ENCODE data around the gene SEMA4B.

Gene SEMA4B

GRCh38 chr15:90189781-90190467, 11.2 kb upstream of the SEMA4B start:
- peaks cover 28% of the 10 kb centered on the region for H3K4me1 Mint-ChIP-seq (ENCODE audit: low read depth)
- no peaks in the 10 kb centered on the region for H3K27me3 Mint-ChIP-seq
- no peaks in the 10 kb centered on the region for H3K9me3 Mint-ChIP-seq
- no peak for DNase-seq
- no peak overlapping the region for H3K4me3 Mint-ChIP-seq
- H3K27ac Mint-ChIP-seq, result no peak overlapping the region
- H3K36me3 Mint-ChIP-seq (ENCODE audit: low read depth), result no peaks in the 10 kb centered on the region

DNA sequence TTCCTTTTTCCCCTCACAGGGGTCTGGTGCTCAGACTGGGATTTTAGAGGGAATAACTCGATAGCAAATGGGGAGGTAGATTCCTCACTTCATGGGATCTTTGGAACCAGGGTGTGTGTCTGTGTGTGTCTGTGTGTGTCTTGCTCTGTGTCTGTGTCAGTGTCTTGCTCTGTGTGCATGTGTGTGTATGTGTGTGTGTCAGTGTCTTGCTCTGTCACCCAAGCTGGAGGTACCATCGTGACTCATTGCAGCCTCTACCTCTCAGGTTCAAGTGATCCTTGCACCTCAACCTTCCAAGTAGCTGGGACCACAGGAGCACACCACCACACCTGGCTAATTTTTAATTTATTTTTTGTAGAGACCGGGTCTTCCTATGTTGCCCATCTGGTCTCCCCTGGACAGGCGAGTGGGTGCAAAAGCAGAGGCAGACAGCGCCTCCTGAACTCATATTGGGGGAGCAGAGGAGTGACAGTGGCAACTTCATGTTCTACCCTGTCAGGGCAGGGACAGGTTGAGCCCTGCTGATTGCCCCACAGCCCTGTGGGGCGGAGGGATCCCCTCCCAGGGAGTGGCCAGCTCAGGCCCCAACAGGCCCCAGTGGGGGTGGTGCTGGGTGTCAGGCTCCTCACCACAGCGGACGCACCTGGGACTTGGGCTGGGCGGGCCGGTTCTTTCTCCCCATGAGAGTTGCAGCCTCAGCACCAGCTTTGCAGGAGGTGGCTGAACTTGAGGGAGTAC, 10.4 kb upstream of the SEMA4B start:
- Mint-ChIP-seq H3K27ac (no peak overlapping the region), H3K27me3 (no peaks in the 10 kb centered on the region), H3K4me3 (no peak overlapping the region), H3K4me1 (ENCODE audit: low read depth) (peaks cover 23% of the 10 kb centered on the region), H3K36me3 (ENCODE audit: low read depth) (no peaks in the 10 kb centered on the region), H3K9me3 (no peaks in the 10 kb centered on the region)
- no peak for DNase-seq

DNA sequence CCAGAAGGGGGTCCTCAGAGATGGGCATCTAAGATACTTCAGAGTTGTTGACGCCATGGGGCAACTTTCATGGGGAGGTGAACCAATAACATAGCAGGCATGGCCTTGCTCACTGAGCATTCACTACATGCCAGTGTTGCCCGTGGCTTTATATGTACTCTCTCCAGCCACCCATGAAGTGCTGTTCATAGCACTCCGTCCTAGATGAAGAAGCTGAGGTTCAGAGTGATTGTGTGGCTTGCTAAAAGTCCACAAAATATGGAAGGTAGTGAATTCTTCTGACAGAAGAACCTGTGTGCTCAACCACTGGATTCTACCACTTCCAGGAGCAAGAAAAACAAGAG, 9.8 kb upstream of the SEMA4B start:
- Mint-ChIP-seq H3K4me1 (ENCODE audit: low read depth) (peaks cover 23% of the 10 kb centered on the region), H3K36me3 (ENCODE audit: low read depth) (no peaks in the 10 kb centered on the region), H3K27me3 (no peaks in the 10 kb centered on the region), H3K4me3 (no peak overlapping the region), H3K9me3 (no peaks in the 10 kb centered on the region), H3K27ac (peak overlapping the region; percentile 18)
- DNase-seq, result no peak

- Mint-ChIP-seq H3K4me1 (ENCODE audit: low read depth) (peaks cover 23% of the 10 kb centered on the region), H3K4me3 (peak overlapping the region; percentile 4), H3K9me3 (no peaks in the 10 kb centered on the region), H3K27ac (peak overlapping the region; percentile 34), H3K27me3 (no peaks in the 10 kb centered on the region), H3K36me3 (ENCODE audit: low read depth) (no peaks in the 10 kb centered on the region)
- DNase-seq, result peak; percentile 54
These were observed 9.2 kb upstream of the SEMA4B start for GRCh38 chr15:90191794-90192509.

DNA sequence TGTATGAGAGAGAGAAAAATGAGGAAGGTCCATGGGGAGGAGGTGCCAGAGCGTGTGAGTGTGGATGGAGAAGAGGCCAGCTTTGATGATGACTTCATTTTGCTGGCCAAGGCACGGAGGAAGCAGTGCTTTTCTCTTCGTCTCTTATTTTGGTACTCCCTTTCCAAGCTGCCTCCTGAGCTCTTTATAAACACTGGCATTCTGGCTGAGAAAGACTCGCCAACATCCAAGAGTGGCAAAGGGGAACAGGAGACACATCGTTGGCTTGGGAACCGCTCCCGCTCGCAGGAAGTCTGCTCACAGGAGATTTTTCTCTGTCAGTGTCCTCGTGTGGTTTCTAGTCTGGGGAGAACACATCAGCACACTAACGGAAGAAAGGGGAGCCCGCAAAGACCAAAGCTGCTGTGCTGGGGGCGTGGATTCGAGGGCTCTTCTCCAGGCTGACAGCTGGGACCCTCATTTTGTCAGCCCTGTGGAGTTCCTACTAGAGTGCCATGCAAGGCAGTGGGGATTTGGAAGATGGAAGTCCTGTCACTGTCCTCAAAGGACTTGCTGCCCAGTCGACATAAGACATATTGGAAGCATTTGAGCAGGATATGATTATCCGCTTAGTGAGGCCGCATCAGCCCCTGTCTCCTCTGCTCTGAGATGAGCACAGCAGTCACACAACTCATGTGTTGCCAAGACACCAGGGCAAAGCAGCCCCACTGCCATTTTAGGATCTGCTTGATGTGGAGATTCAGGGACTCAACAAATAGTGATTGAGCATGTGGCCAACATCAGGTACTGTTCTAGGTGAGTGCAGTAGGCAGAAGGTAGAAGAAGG, 8.0 kb upstream of the SEMA4B start:
- H3K27me3 Mint-ChIP-seq, result no peaks in the 10 kb centered on the region
- peak overlapping the region; percentile 6 for H3K27ac Mint-ChIP-seq
- no peaks in the 10 kb centered on the region for H3K9me3 Mint-ChIP-seq
- DNase-seq, result no peak
- peaks cover 23% of the 10 kb centered on the region for H3K4me1 Mint-ChIP-seq (ENCODE audit: low read depth)
- no peak overlapping the region for H3K4me3 Mint-ChIP-seq
- H3K36me3 Mint-ChIP-seq (ENCODE audit: low read depth), result no peaks in the 10 kb centered on the region

- Mint-ChIP-seq H3K27ac (no peak overlapping the region), H3K36me3 (ENCODE audit: low read depth) (no peaks in the 10 kb centered on the region), H3K4me3 (no peak overlapping the region), H3K27me3 (no peaks in the 10 kb centered on the region), H3K4me1 (ENCODE audit: low read depth) (peaks cover 23% of the 10 kb centered on the region), H3K9me3 (no peaks in the 10 kb centered on the region)
- no peak for DNase-seq
These were observed 6.5 kb upstream of the SEMA4B start for GRCh38 chr15:90194655-90195054.

- H3K27me3 Mint-ChIP-seq, result no peaks in the 10 kb centered on the region
- peak overlapping the region; percentile 79 for H3K4me3 Mint-ChIP-seq
- H3K9me3 Mint-ChIP-seq, result no peaks in the 10 kb centered on the region
- no peak for DNase-seq
- H3K4me1 Mint-ChIP-seq (ENCODE audit: low read depth), result peaks cover 16% of the 10 kb centered on the region
- H3K36me3 Mint-ChIP-seq (ENCODE audit: low read depth), result no peaks in the 10 kb centered on the region
- H3K27ac Mint-ChIP-seq, result peak overlapping the region; percentile 70
These were observed 498 bp upstream of the SEMA4B start for GRCh38 chr15:90200534-90201129.

DNA sequence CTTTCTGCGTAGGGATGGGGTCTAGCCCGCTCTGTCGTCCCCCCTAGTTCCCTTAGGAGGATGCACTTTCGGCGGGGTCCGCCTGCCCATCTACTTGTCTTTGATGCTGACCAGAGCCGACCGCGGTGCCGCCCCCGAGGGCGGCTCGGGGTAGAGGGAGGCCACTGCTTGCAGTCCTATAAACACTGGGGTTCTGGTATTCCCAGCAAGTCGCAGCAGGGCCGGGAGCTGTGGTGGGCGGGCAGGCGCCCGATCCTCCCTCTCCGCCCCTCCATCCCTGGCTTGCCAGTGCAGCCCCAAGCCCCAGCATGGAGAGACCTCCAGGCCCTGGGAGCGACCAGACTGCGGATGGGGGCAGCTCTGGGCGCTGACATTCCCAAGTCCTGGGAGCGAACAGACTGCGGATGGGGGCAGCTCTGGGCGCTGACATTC, 830 bp downstream of the SEMA4B start:
- Mint-ChIP-seq H3K27me3 (no peaks in the 10 kb centered on the region), H3K4me3 (peak overlapping the region; percentile 79), H3K27ac (peak overlapping the region; percentile 44), H3K4me1 (ENCODE audit: low read depth) (peaks cover 20% of the 10 kb centered on the region), H3K36me3 (ENCODE audit: low read depth) (no peaks in the 10 kb centered on the region), H3K9me3 (no peaks in the 10 kb centered on the region)
- no peak for DNase-seq

- Mint-ChIP-seq H3K9me3 (no peaks in the 10 kb centered on the region), H3K36me3 (ENCODE audit: low read depth) (no peaks in the 10 kb centered on the region), H3K4me3 (peak overlapping the region; percentile 79), H3K27ac (no peak overlapping the region), H3K4me1 (ENCODE audit: low read depth) (peaks cover 20% of the 10 kb centered on the region), H3K27me3 (no peaks in the 10 kb centered on the region)
- DNase-seq, result no peak
These were observed 1.8 kb downstream of the SEMA4B start for GRCh38 chr15:90202929-90203328.

- no peaks in the 10 kb centered on the region for H3K36me3 Mint-ChIP-seq (ENCODE audit: low read depth)
- H3K9me3 Mint-ChIP-seq, result no peaks in the 10 kb centered on the region
- H3K4me3 Mint-ChIP-seq, result no peak overlapping the region
- no peak for DNase-seq
- no peak overlapping the region for H3K27ac Mint-ChIP-seq
- H3K27me3 Mint-ChIP-seq, result no peaks in the 10 kb centered on the region
- peaks cover 20% of the 10 kb centered on the region for H3K4me1 Mint-ChIP-seq (ENCODE audit: low read depth)
These were observed 2.3 kb downstream of the SEMA4B start for GRCh38 chr15:90203473-90203872.

DNA sequence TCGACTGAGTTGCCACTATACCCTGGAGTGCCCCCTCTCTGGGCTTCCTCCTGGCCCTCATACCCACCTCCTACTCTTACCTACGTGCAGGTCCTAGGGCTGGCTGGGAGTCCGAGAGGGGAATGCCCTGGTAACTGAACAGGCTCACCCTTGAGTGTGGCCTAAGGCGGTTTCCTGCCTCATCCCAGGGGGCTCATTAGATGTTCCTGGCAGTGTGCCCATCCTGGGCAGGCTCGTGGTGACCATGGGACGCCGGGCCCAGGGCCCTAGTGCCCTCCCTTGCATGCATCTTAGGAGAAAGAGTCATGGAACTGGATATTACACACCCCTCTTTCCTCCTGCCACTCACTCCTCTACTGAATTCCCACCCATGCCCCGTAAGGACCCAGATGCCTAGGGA, 2.8 kb downstream of the SEMA4B start:
- DNase-seq, result no peak
- H3K27ac Mint-ChIP-seq, result no peak overlapping the region
- no peaks in the 10 kb centered on the region for H3K9me3 Mint-ChIP-seq
- no peak overlapping the region for H3K4me3 Mint-ChIP-seq
- H3K27me3 Mint-ChIP-seq, result no peaks in the 10 kb centered on the region
- peaks cover 20% of the 10 kb centered on the region for H3K4me1 Mint-ChIP-seq (ENCODE audit: low read depth)
- H3K36me3 Mint-ChIP-seq (ENCODE audit: low read depth), result no peaks in the 10 kb centered on the region

DNA sequence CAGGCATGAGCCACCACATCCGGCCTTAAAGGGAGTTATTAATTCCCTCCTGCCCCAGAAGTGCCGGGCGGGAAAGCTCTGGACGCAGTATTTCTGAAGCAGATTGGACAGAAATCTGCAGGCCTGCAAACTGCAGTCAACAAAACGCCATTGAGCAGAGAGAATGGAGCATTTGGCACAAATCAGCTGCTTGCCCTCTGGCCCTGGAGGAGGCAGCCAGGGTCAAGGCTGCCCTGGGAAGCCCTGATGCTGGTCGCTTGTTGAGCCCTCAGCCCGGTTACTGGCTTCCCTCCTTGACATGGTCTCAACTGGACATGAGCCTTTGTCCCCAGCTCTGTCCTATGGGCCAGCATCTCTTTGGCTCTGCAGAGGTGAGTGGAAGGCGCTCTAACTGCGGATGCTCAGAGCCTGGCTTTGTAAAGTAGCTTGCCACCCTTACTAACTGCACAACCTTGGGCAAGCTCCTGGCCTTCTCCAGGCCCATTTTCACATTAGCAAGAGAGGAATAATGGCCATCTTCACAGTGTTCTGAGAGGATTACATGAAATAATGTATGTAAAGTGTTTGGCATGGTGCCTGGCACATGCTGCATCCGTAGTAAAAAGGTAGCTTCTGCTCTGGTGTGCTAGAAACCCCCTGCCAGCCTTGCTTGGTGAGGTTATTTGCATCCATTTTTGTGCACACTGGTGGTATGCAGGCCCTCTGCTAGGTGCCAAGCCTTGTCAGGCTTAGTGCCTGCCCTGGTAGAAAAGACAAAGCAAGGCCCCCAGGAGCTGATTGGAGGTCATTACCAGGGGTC, 4.1 kb downstream of the SEMA4B start:
- Mint-ChIP-seq H3K36me3 (ENCODE audit: low read depth) (peaks cover 5% of the 10 kb centered on the region), H3K4me3 (no peak overlapping the region), H3K27me3 (no peaks in the 10 kb centered on the region), H3K27ac (no peak overlapping the region), H3K9me3 (no peaks in the 10 kb centered on the region), H3K4me1 (ENCODE audit: low read depth) (peaks cover 32% of the 10 kb centered on the region)
- no peak for DNase-seq

DNA sequence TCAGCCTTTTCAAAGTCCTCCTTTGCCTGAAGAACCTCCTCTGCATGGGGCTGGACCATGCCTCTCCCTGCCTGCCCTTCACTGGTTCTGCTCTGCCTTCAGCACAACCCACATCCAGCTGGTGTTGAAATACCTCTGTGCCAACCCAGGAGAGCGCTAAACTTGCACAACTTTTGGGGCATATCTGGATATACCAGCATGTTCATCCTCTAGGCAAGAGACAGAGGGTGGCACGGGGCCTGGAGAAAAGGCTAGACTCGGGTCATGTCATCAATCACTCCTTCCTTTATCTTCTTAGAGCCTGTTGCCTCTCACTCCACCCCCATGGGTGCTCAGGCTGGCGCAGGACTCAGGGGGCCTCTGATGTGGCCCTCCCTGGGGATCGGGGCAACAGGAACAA, 4.8 kb downstream of the SEMA4B start:
- H3K4me3 Mint-ChIP-seq, result no peak overlapping the region
- H3K9me3 Mint-ChIP-seq, result no peaks in the 10 kb centered on the region
- H3K27me3 Mint-ChIP-seq, result no peaks in the 10 kb centered on the region
- H3K4me1 Mint-ChIP-seq (ENCODE audit: low read depth), result peaks cover 33% of the 10 kb centered on the region
- H3K36me3 Mint-ChIP-seq (ENCODE audit: low read depth), result peaks cover 5% of the 10 kb centered on the region
- H3K27ac Mint-ChIP-seq, result no peak overlapping the region
- DNase-seq, result no peak

Measured in activated T-cell treated with anti-CD3 and anti-CD28 coated beads, Interleukin-2, amount 50 U/mL, for 24 hours (primary cell).